GM12801 (cell line): ENCODE results near the gene FTH1.

Experiments used
- TF ChIP-seq, protein P1 (sequence below): IDR thresholded peaks from one replicate; pipeline ENCODE4 v1.5.1; 2011; ENCODE audit warnings: control low read depth; ENCODE audit not compliant: insufficient read length; ENCODE audit errors: extremely low read depth

FTH1 gene

DNA sequence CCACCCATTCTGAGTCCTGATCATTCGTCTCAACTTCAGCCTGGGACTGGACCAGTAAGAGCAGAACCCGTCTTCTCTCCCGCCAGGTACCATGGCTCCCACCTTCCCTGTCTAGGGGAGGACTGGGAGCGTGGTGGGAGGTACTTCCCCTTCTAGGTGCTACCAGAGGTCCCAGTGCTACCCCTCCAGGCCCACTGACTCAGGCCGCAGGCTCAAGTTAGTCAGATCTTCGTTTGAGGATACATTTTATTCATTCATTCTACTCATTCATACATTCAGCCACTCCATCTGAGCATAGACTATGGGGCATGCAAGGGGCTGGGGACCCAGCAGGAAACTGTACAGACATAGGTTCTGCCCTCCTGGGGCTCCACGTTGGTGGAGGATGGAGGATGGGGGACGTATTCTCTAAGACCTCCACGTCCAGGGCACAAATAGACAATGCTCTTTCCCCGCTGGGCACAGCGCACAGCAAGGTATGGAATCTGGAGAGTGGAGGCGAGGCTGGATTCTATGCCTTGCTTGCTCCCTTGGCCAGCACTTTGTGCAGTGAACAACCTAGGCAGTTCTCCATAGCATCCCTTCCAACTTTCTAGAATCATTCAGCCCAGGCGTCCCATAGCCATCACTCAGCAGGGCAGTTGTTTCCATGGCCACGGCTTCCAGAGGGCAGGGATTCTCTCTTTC, 49.0 kb downstream of the FTH1 start:
- TF ChIP-seq, protein P1, sequence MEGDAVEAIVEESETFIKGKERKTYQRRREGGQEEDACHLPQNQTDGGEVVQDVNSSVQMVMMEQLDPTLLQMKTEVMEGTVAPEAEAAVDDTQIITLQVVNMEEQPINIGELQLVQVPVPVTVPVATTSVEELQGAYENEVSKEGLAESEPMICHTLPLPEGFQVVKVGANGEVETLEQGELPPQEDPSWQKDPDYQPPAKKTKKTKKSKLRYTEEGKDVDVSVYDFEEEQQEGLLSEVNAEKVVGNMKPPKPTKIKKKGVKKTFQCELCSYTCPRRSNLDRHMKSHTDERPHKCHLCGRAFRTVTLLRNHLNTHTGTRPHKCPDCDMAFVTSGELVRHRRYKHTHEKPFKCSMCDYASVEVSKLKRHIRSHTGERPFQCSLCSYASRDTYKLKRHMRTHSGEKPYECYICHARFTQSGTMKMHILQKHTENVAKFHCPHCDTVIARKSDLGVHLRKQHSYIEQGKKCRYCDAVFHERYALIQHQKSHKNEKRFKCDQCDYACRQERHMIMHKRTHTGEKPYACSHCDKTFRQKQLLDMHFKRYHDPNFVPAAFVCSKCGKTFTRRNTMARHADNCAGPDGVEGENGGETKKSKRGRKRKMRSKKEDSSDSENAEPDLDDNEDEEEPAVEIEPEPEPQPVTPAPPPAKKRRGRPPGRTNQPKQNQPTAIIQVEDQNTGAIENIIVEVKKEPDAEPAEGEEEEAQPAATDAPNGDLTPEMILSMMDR, result no peak

DNA sequence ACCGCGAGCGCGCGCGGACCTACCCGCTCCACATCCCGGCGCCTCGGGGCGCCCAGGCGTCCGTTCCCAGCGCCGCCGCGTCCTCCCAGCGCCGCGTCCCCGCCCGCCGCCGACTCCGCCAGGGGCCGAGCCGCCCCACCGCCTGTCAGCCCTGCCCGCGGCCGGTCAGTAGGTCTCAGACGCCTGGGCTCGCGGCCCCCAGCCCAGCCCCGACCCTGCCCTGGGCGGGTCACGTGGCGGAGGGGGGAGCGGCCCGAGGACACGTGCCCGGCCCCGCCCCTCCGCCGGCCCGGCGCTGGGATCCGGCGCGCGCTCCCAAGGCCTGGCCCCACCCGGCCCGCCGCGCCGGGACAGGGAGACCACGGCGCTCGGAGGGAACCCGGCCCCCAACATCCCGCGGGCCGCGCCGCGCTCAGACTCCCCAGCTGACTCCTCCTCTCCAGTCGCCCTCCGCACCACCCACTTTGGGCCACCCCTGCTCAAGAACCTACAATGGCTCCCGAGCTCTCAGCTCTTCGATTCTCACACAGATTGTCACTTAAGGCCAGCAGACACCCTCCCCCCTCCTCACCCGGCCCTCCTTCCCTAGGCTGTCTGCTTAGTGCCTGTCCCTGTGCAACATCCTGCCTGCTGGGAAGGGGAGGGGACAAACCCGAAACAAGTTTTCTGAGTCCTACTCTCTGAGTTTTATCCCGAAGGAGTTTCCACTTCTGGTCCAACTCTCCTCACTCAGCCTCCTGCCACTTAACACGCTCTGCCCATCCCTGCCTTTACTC, 49.9 kb downstream of the FTH1 start, which contains the start of gene RAB3IL1:
Gene RAB3IL1, minus strand, starts transcription at position 233 of the 776 bp plus-strand sequence. Its CDS starts 199 bp downstream, at position 34.
- TF ChIP-seq, protein P1, result no peak

DNA sequence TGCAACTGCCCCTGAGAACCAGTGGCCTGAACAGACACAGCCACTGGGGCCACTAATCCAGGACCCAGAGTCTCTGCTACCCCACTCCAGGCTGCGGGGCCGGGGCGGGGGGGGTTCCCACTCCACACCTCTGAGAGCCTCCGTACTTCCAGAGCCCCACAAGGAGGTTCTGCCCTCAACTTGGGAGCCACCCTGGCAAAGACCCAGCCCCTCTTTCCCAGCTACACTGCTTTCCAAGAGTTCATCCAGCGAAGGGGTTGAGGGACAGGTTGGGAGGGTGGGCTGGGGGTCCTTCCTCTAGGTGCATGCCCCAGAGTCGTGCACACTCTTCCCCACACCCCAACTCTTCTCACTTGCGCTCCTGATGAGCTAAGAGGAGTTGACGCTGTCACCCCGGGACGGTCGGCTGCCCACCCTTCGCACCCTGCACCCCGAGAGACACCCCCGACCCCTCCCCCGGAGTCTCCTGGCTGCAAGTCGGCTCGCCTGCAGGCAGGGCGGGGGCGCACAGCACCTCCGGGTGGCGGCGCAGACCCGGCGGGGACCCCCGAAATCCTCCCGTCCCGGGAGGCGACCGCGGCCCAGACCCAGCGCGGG, 50.6 kb downstream of the FTH1 start:
- TF ChIP-seq, protein P1, result no peak

DNA sequence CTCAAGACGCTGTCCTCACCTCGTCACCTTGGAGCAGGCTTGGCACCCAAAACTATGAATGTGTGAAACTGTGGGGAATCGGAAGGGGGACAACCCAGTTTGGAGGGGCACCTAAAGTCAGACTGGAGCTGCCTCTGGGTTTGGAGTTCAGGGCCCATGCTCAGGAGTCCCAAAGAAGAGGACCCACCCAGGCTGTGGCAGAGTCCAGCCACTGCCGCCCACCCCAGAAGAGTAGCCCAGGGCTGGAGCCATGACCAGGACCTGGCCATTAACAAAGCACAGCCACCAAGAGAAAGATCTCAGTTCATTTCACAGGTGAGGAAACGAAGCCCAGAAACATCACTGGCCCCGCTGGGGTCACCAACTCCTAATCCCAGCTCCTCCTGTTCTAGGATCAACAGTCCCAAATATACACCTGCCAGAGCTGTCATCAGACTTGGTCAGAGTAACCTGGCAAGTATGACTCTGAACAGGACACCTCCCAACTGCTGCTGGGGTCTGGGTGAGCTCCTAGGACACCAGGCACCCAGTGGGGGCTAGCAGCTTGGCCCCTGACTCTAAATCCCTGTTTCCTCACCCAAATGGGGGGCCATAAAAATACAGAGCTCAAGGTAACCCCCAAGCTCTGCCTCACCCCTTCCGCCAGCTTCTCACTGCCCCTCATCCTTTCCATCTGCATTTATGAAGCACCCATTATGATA, 52.8 kb downstream of the FTH1 start:
- TF ChIP-seq, protein P1, result no peak
